Mononuclear cell (primary cell): ENCODE results near the gene ZC3H18. TPM values are rescaled to one million over a fixed set of nuclear protein-coding genes. Genes with fewer than 3 reads are reported as not detected.
"Not testable (repeated sequence)": the region's sequence is repeated elsewhere in the genome, so short reads cannot be mapped to it uniquely, and the experiment has no call there.

Experiments used
- H3K27me3 ChIP-seq: 2 replicates; pipeline ENCODE4 v1.6.0; 2011; ENCODE audit warnings: low read length, control low read depth; ENCODE audit not compliant: insufficient read depth
- H3K4me1 ChIP-seq: 2 replicates; pipeline ENCODE4 v1.5.1; 2011; ENCODE audit warnings: mild to moderate bottlenecking, low read length, control low read depth; ENCODE audit not compliant: insufficient read depth
- H3K4me3 ChIP-seq: 2 replicates; pipeline ENCODE4 v1.5.1; 2011; ENCODE audit warnings: mild to moderate bottlenecking, low read length, moderate library complexity
- H3K9me3 ChIP-seq: 2 replicates; pipeline ENCODE4 v1.5.1; 2011; ENCODE audit warnings: low read depth, mild to moderate bottlenecking, control low read depth, low read length
- total RNA-seq: library from RNA; depleted of rRNA; stranded (reverse); fragments of >200 nt; gene quantifications from one replicate; pipeline ENCODE4 v1.2.3, GENCODE V29; 2012

The ZC3H18 gene
- total RNA-seq, 1 donor: 24.7 TPM

DNA sequence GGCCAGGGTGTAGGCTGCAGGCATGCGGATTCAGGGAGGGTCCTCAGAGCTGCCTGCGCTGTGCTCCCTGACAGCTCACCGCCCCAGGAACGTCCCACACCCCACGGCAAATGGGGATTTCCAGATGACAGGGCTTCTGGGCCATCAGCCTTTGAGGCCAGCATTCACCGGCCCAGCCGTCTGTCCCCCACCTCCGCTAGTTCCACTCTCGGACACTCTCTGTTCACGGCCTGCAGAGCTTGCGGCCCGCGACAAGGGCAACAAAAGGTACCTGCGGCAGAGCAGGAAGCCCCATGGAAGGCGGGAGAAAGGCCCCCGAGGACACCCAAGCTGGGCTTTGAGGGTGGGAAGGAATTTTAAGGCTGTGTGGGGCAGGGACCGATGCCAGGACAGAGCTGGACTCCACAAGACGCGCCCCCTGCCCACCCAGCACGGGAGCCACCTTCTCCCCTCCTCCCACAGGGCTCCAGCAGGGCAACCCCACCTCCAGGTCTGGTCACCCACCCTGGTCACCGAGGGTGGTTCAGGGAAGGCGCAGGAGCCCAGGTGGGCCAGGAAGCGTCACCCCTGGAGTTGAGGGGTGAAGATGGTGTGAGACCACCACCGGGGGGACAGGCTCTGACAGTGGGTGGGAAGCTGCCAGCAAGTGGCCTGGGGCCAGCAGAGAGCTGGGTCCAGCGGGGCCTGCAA is 86.2 kb downstream of the ZC3H18 start:
- Histone ChIP-seq H3K9me3 (no peaks in the 10 kb centered on the region), H3K4me1 (peaks cover 23% of the 10 kb centered on the region), H3K27me3 (no peaks in the 10 kb centered on the region), H3K4me3 (no peak overlapping the region)

DNA sequence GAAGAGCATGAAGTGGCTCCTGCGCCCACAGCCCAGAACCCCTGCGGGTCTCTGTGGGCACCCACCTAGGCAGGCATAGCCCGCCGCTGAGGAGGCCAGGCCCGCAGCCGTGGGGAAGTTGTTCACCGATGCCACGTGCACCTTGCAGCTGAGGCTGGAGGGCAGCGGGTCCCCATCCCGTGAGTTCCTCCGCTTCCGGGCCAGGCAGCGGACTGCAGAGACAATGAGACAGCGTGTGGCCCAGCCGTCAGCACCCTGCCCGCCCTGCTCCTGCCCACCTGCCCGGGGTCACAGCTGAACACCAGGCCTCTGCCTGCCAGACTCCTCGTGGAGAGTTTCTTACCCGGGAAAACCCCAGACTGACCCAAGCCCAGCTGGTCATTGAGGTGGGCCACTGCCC is 87.2 kb downstream of the ZC3H18 start:
- Histone ChIP-seq H3K9me3 (no peaks in the 10 kb centered on the region), H3K4me3 (no peak overlapping the region), H3K4me1 (peaks cover 20% of the 10 kb centered on the region), H3K27me3 (no peaks in the 10 kb centered on the region)

DNA sequence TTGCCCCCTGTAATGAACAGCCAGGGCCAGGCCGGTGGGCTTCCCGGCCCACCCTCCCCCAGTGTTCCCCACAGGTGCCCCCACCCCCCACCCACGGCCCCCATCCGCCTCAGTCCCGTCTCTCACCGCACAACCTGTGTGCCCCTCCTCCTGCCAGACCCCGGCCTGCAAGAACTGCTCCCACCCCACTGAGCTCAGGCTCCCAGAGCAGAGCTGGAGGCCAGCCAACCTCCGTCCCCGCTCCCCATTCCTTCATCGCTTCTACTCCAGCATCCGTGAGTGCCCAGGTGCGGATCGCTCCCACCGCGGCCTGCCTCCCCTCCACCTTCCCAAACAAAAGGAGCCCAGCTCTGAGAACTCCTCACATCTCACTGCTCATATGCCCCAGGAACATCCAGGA is 88.5 kb downstream of the ZC3H18 start:
- Histone ChIP-seq H3K4me3 (no peak overlapping the region), H3K4me1 (peaks cover 21% of the 10 kb centered on the region), H3K9me3 (no peaks in the 10 kb centered on the region), H3K27me3 (no peaks in the 10 kb centered on the region)

DNA sequence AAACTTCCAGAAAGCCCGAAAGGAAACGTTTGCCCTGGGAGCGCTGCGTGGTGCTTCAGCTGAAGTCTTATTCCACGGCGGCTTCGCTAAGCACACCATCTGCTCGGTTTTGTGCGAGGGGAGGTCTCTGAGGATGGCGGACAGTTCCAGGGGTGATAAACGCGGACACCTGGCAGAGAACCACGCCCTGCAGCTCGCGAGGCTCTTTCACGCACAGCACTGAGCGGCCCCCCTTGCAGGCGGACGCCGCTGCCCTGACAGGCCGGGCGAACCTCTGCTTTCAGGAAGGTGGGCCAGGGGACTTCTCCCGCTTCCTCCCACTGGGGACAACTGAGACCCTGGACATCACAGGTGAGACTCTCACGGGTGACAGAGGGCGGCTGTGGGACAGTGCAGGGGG is 89.0 kb downstream of the ZC3H18 start:
- Histone ChIP-seq H3K27me3 (no peaks in the 10 kb centered on the region), H3K4me3 (no peak overlapping the region), H3K9me3 (no peaks in the 10 kb centered on the region), H3K4me1 (peaks cover 25% of the 10 kb centered on the region)

DNA sequence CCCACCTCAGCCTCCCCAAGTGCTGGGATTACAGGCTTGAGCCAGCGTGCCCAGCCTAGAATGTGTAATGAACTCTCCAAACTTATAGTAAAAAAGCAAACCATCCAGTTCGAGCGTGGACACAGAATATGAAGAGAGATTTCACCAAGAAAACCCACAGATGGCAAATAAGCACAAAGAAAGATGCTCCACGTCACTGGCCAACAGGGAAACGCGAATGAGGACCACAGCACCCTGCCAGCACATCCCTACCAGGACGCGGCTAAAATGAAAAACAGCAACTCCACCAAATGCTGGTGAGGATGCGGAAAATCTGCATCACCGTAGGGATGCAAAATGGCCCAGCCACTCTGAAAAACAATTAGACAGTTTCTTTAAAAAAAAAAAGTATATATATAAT is 91.3 kb downstream of the ZC3H18 start:
- Histone ChIP-seq H3K4me3 (no peak overlapping the region), H3K4me1 (peaks cover 25% of the 10 kb centered on the region), H3K27me3 (no peaks in the 10 kb centered on the region), H3K9me3 (no peaks in the 10 kb centered on the region)

DNA sequence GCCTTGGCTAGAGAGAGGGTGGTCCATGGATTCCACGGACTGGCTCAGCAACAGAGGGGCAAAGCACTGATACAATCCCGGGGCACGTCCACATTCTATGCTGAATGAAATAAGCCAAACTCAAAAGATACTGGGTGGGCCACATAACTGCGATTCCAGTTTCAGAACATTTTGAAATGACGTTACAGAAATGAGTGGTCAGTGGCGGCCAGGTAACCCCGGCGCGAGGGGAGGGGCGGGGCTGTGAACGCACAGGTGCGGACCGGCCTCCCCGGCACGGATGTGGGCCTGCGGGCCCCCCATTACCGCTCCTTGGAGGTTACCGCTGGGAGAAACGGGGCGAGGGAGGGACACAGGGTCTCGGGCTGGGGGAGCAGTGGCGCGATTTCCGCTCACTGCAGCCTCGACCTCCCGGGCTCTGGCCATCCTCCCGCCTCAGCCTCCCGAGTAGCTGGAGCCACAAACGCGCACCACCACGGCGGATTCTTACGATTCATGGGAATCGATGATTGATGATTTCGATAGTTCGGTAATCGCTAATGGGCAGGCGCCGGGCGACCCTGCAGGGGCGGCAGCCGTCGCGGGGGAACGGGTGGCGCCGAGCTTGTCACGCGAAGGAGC is 92.1 kb downstream of the ZC3H18 start:
- H3K4me3 ChIP-seq: peak overlapping the region; percentile 75
- H3K9me3 ChIP-seq: no peaks in the 10 kb centered on the region
- no peaks in the 10 kb centered on the region for H3K27me3 ChIP-seq
- peaks cover 25% of the 10 kb centered on the region for H3K4me1 ChIP-seq

DNA sequence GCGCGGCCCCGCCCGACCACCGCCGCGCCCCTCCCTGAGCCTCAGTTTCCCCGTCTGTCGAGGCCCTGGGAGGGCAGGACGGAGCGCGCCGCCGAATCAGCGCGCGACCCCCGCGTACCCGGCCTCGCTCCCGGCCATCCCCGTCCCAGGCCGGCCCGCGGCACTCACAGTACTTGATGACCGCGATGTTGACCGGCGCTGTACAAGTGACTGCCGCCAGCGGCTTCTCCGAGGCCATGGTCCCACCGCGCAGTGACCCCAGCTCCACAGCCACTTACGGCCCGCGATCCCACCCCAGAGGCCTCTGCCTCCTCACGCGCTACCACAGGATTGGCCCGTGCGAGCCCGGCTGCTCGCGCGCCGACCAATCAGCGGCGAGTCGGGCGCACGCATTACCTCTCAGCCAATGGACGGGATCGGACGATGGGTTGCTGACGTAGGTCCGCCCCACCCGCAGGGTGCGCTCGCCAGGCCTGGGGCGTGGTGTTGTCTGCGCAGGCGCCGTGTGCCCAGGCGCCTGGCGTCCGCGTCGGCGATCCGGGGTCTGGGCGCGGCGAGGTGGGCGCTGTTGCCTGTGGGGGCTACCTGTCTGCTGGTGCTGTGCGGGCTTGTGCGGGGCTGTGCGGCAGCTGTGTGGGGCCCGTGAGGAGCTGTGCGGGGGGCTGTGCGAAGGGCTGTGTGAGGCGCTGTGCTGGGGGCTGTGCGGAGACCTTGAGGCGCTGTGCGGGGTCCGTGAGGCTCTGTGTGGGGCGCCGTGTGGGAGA is 92.8 kb downstream of the ZC3H18 start, which contains the start of gene MVD:
Gene MVD (minus strand): TSS at position 249 of the 764 bp plus-strand sequence. CDS start 11 bp downstream, at position 238.
- Histone ChIP-seq H3K27me3 (no peaks in the 10 kb centered on the region), H3K4me1 (peaks cover 25% of the 10 kb centered on the region), H3K4me3 (peak within 1 kb of the TSS; percentile 75), H3K9me3 (no peaks in the 10 kb centered on the region)

DNA sequence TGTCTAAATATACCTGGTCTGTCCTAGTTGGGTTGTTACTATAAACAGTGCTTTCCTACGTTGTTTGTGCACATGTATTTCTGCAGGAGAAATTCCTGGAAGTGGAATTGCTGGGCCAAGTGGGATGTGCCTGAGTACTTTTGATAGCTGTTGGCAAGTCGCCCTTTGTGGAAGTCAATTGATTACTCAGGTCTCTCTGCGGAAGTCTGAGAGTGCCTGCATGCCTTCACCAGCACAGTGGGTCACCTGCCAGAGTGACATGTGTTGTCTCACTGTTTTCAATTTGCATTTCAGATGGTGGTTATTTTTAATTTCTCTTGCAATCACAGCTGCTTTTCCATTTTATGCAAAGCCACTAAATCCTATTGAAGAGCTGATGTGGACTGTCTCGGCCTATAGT is 94.9 kb downstream of the ZC3H18 start:
- no peaks in the 10 kb centered on the region for H3K27me3 ChIP-seq
- no peak overlapping the region for H3K4me3 ChIP-seq
- peaks cover 25% of the 10 kb centered on the region for H3K4me1 ChIP-seq
- H3K9me3 ChIP-seq: no peaks in the 10 kb centered on the region

DNA sequence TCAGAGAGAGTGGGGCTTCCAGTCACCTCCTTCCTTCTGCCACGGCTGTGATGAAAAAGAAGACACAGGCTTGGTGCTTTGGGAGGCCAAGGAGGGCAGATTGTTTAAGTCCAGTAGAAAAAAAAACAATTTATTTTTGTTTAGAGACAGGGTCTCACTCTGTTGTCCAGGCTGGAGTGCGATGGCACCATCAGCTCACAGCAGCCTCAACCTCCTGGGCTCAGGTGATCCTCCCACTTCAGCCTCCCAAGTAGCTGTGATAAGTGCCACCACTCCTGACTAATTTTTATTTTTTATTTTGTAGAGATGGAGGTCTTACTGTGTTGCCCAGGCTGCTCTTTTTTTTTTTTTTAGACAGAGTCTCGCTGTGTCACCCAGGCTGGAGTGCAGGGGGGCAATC is 95.4 kb downstream of the ZC3H18 start:
- no peak overlapping the region for H3K4me3 ChIP-seq
- H3K27me3 ChIP-seq: no peaks in the 10 kb centered on the region
- peaks cover 25% of the 10 kb centered on the region for H3K4me1 ChIP-seq
- no peaks in the 10 kb centered on the region for H3K9me3 ChIP-seq

DNA sequence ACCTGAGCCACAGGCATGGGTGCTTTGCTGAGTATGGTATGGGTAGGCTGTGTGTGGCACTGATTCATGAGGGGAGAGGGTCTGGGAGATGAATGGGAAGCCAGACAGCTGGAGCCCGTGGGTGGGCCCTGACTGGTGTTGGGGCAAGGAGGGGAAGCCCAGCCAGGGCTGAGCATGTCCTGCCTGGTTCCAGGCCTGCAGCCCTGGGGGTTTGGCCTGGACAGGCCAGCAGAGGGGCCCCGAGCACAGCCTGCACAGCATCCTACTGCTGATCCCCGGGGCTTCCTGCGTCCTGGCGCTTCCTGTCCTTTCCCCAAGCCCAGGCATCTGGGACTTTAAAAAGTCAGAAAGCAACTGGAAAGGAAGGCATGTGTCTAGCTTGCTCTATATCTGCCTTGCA is 97.3 kb downstream of the ZC3H18 start:
- no peak overlapping the region for H3K4me3 ChIP-seq
- H3K4me1 ChIP-seq: peaks cover 12% of the 10 kb centered on the region
- no peaks in the 10 kb centered on the region for H3K27me3 ChIP-seq
- H3K9me3 ChIP-seq: no peaks in the 10 kb centered on the region

DNA sequence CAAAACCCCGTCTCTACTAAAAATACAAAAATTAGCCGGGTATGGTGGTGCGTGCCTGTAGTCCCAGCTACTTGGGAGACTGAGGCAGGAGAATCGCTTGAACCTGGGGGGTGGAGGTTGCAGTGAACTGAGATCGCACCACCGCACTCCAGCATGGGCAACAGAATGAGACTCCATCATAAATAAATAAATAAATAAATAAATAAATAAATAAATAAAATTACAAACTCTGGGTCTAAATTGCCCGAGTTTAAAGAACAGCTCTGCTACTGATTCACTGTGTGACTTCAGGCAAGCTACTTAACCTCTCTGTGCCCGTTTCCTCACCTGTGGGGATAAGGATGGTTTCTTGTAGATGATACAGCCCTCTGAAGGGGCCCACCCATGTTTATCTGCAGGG is 99.3 kb downstream of the ZC3H18 start:
- not testable (repeated sequence) for H3K27me3 ChIP-seq, H3K4me1 ChIP-seq, H3K9me3 ChIP-seq, H3K4me3 ChIP-seq

DNA sequence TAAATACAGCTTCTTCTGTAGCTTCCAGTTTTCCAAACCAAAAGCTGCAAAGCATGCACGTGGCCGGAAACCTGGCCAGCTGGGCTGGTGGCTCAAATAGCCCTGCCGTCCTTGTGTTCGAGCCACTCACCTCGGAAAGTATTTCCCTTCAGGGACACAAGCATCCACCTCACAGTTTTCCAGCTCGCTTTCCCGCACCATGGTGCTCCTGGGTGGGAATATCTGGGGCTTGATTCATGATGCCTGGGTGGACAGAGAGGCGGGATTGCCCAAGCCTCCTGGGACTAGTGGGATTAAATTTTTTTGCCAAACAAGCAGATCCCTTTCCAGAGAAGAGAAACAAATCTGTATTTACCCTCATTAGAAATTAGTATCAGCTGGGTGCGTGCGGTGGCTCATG is 99.8 kb downstream of the ZC3H18 start:
- Histone ChIP-seq H3K27me3 (no peaks in the 10 kb centered on the region), H3K4me1 (no peaks in the 10 kb centered on the region), H3K9me3 (no peaks in the 10 kb centered on the region), H3K4me3 (no peak overlapping the region)

DNA sequence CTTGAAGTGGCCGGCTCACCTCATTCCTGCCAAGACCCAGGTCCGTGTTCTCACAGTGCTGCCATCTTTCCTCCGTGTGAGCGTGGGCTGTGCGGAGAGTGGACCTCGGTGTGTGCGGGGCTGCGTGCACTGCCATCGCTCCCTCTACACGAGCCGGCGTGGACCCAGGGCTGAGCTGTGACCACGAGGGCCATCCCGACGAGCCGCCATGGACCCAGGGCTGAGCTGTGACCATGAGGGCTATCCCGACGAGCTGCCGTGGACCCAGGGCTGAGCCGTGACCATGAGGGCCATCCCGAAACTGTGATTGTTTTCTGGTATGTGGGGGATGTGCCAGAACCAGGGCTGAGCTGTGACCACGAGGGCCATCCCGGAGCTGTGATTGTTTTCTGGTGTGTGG is 101.6 kb downstream of the ZC3H18 start:
- Histone ChIP-seq H3K4me3 (no peak overlapping the region), H3K27me3 (no peaks in the 10 kb centered on the region), H3K4me1 (no peaks in the 10 kb centered on the region), H3K9me3 (no peaks in the 10 kb centered on the region)

DNA sequence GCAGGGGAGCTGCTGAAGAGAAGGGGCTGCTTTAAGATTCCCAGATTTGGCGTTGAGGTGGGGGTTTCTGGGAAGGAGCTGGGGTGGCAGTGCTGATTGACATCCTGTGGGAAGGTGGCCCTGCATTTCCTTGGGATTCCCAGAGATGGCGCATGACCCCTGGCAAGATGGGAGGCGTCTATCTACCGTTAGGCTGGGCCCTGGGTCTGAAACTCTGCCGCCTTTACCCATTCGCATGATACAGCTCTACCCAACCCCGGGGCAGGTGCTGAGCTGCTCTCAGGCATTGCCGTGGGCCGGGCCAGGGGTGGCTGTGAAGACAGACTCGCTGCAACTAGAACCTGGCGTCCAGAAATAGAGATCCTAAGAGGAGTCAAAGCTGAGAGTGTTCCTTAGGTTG is 102.6 kb downstream of the ZC3H18 start:
- Histone ChIP-seq H3K4me3 (no peak overlapping the region), H3K9me3 (no peaks in the 10 kb centered on the region), H3K27me3 (no peaks in the 10 kb centered on the region), H3K4me1 (no peaks in the 10 kb centered on the region)

DNA sequence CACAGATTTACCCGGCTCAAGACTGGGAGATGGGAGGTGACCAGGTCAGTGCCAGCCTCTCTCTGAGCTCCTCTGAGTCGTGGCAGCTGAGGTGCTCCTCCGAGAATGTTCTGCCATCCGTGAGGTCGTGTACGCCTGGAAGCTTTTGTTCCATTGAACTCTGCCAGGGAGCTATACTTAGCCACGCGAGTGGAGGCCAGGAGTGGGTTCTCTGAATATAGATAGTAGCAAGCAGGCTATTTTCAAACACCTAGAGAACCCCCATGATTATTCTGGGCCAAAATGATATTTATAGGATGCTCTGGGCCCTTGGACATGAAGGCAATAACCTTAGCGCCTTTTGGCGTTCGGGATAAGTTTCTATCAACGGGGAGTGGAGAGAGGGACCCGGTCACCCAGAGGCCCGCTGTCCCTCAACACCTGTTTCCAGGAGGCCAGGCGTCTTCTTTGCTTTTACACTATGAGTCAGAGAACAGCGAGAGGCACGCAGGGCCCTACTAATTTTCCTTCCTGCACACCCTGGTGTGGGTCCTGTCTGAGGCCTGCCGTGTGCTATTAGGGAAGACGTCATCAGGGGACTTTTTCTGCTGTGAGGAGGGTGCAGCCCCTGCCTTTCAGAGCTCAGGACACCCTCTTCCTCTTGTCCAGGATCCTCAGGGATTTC is 103.6 kb downstream of the ZC3H18 start:
- no peak overlapping the region for H3K4me3 ChIP-seq
- H3K27me3 ChIP-seq: no peaks in the 10 kb centered on the region
- H3K9me3 ChIP-seq: no peaks in the 10 kb centered on the region
- H3K4me1 ChIP-seq: no peaks in the 10 kb centered on the region
